Dedifferentiated amniotic fluid mesenchymal stem cell (primary cell): ENCODE measurements around the gene ALG9.
"Not testable (repeated sequence)": the region's sequence is repeated elsewhere in the genome, so short reads cannot be mapped to it uniquely, and the experiment has no call there.

ENCODE experiments used
- DNase-seq: peaks from one replicate; pipeline ENCODE4 v3.0.0-alpha.2; 2016; ENCODE audit errors: extremely low spot score

Gene ALG9

DNA sequence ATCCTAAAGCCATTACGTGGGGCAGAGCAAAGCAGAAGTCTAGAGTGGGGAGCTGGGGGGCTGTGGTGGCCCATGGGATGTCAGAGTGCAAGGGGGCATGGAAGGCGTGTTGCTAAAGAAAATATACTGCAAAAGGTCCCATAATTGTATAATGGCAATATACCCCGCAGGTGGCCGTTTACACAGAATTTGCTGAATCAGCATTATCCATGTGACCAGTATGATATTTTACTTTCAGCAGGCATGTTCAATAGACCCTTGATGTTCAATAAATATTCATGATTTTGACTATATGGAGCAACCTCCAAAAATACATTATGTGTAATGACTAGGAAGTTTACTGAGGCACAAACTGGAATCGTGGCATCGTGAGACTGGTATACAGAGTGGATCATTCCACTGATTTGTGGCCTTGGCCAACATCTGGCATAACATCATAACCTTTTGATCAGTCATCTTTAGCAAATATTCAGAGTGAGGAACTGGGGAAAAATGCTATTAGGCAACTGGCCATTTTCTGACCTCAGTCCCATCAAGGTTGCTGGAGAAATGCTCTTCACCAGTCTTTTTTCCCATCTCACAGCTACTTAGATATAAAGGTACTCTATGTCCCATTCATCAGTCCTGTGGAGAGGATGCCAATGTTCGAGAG, 75.9 kb downstream of the ALG9 start:
- DNase-seq: no peak

DNA sequence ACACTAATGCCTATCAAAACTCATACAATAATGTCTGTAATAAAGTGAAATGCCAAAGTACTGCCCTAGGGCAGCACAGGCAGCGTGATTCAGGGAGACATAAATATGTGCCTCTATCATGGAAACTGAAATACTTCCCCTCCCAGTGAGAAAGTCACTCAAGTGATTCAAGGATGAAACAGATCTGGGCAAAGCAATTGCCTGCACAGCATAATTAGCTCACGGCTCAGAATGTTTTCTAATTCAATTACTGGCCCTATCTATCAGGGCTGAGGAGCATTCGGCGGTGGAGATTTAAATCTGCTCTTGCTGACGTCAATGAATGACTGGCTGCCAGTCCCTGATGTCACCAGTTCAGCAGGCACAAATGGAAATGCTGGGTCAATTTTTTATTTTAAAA, 77.5 kb downstream of the ALG9 start:
- DNase-seq: peak; percentile 88

DNA sequence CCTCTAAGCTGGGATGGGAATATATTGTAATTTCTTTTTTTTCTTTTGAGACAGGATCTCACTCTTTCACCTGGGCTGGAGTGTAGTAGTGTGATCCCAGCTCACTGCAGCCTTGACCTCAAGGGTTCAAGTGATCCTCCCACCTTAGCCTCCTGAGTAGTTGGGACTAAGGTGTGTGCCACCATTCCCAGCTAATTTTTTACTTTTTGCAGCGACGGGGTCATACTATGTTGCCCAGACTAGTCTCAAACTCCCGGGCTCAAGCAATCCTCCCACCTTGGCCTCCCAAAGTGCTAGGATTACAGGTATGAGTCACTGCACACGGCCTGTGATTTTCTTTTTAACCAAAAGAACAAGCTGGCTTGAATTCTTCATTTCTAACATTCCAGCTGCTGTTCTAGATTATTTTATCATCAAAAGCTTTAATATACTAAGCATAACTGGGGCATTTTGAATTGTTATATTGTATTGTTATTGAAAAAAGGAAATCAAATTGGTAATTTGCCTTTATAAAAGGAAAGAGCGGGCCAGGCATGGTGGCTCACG, 78.4 kb downstream of the ALG9 start:
- DNase-seq: peak; percentile 29

DNA sequence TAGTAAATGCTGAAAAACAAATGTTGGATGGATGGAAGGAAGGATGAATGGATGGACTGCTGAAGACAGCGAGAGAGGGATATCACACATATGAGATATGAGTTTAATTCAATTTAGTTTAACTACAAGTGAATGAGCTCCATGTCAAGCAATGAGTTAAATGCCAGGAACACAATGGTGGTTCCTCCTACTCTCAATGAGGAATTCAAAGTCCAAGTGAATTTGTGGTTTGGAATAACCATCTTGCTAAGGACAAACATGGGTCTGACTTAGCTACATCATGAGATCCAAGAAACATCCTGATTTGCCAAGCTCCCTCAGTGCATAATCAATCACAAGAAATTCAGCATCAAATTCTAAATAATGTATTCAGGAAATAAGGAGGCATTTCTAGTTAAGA, 79.1 kb downstream of the ALG9 start:
- no peak for DNase-seq

DNA sequence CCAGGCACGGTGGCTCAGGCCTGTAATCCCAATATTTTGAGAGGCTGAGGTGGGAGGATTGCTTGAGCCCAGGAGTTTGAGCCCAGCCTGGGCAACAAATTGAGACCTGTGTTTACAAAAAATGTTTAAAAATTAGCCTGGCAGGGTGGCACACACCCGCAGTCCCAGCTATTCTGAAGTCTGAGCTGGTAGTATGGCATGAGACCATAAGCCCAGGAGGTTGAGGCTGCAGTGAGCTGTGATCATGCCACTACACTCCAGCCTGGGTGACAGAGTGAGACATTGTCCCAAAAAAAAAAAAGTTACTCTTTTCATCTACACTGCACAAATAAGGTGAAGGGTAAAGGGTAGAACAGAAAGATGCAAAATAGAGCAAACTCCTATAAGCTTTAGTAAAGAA, 82.9 kb downstream of the ALG9 start:
- no peak for DNase-seq

DNA sequence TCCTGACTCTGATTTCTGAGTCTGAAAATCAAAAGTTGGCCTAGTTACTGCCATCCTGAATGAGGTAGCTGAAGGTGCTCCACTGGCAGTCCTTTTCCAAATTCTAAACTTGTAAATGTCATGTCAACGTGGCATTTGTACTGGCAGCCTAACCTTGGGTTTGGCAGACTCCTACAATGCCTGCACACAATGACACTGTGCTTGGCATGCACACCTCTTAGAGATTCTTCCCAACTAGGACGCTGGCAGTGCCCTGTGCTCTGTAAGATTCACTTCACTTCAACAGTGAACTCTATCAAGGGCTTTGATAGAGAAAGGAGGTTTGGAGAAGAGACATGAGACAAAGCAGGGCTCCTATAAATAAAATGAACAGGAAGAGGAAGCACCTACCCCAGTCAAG, 83.3 kb downstream of the ALG9 start:
- DNase-seq: no peak

DNA sequence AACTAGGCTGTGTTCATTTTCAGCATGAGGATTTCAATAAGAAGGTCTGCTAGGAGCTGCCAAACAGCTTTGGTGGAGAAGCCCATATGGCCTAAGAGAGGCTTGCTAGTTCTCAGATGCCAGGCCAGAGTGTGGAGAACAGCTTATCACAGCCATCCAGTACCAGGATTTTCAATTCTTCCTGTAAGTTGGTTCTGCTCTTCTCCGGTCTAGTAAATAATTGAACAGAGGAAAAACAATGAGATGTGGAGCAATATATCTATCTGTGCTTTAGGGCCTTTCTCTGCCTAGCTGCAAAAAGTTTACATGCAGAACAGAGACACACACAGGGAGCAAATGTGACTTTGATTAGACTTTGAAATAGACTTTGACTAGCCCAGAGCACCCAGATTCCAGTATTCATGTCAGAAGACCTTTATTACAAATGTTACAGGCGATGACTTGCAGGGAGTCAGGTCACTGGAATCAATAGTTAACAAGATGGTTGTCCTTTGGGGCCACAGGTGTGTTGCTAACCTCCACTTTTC, 85.4 kb downstream of the ALG9 start:
- DNase-seq: no peak

DNA sequence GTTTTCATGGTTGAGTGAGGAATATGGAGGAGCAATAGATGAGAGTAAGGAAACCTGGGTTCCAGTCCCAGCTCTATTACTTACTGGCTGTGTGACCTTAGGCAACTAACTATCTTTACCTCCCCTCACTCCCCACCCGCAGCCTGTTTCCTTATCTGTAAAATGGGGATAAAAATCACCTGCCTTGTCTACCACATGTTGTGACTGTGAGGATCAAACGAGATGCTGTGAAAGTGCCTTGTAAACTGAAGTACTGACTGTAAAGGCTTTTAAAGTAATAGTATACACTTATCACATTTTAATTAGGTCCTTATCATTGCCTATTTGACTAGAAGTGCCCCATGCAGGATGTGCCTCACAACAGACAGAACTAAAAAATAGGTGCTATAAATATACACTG, 86.3 kb downstream of the ALG9 start:
- no peak for DNase-seq

DNA sequence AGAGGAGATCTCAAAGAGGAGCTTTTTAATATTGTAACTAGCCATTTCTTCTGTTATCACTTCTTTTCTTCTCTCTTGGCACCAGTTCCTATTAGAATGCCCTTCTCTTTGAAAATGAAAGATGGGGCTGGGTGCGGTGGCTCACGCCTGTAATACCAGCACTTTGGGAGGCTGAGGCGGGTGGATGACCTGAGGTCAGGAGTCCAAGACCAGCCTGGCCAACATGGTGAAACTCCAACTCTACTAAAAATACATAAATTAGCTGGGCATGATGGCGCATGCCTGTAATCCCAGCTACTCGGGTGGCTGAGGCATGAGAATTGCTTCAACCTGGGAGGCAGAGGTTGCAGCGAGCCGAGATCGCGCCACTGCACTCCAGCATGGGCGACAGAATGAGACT, 87.1 kb downstream of the ALG9 start:
- DNase-seq: not testable (repeated sequence)

DNA sequence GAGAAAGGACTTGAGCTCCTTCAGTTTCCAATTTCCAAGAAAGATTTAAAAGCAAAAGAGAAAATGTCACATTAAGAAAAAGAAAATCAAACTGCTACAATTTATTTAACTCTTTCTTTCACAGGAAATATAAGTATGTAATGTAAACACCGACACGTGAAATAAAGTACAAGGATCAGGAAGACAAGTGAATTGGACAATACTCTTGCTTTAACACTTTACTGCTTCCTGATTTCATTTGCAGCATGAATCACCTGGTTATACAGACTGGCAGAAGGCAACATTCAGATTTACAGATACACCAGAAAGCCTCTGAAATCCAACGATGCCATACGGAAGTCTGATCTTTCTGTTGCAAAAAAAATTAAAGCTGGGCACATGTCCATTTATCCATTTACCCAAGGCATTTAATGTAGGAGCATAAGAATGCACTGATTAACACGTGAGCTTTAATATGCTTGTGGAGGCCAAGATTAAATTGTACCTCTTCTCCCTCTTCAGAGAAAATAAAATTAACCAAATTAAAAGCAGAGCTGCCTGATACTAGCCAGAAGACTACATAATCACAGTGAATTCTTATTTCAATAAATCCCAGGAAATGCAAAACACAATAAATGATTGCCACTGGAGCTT, 89.2 kb downstream of the ALG9 start:
- DNase-seq: no peak

DNA sequence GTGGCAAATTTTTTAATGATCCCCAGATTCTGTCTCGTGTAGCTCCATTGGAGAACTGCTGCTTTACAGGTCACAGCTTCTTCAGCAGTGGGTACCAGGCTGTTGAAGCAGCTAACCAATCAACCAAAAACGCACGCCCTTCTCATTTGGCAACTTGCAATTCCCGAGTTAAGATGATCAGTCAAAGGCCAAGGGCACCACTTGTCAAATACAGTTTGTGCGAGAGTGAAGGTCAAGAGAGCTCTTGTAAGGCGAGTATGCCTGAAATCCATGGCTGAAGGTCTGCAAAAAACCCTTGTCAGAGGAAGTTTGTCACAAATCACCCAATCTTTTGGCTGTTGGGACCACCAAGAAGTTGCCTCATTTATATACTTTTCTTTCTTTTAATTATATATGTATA, 92.3 kb downstream of the ALG9 start:
- DNase-seq: no peak

DNA sequence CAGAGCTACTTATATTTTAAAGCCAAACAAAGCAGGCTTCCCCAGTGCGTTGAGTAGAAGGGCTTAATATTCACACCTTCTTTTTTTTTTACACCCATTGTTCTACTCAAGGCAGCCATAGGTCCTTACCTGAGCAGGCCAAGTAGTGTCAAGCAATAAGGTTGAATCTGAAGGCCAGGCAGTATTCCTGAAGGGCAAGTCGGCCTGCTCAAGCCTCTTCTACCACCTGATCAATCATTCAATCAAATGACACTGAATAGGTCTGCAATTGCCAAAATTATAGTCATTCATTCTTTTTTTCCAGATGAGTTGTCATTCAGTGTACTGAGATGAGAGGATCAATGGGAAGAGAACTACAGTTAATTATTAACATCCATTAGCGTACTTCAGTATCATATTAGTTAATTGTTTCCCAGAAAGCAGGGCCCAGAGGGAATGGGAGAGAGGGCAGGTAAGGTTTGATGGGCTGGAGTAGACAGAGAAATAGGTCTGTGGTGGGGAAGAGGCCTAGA, 93.3 kb downstream of the ALG9 start:
- DNase-seq: no peak

DNA sequence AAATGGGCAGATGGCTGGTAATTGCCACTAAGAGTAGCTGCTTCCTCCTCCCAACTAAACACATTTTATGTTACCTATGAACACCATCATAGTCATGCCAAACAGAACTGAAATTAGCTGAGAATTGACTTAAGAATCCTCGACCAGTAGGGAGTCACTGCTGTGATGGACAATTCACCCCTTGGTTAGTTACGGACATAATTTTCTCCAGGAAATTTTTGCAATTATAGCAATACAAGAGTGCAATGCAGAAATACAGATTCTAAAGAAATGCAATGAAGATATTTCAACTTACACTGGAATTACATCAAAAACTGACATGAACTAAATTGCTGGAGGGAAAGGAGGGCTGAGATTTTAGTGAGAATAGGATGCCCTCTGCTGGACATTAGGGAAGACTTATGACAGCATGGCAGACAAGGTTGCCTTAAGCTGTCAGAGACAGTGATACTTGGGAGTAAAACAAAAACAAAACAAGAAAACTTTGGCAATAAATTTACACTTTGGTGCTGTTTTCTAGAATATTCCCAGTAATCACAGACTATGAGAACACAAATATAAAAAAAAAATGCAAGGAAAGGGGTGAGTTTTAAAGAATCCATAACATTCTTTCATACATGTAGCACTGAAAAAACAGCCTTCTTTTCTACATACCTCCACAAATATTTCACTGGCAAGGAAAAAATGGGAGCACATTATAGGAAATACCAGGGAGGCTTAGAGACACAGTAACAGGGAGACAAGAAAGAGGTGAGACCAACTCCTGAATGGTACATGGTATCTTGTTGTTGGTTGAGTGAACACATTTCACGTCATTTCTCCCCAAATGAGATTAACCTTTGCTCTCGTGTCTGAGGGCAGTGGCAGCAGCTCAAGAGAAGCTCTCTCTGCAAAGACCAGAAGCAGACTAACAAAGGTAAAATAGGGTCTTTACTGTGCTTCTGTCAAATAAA, 94.0 kb downstream of the ALG9 start:
- DNase-seq: peak; percentile 89

DNA sequence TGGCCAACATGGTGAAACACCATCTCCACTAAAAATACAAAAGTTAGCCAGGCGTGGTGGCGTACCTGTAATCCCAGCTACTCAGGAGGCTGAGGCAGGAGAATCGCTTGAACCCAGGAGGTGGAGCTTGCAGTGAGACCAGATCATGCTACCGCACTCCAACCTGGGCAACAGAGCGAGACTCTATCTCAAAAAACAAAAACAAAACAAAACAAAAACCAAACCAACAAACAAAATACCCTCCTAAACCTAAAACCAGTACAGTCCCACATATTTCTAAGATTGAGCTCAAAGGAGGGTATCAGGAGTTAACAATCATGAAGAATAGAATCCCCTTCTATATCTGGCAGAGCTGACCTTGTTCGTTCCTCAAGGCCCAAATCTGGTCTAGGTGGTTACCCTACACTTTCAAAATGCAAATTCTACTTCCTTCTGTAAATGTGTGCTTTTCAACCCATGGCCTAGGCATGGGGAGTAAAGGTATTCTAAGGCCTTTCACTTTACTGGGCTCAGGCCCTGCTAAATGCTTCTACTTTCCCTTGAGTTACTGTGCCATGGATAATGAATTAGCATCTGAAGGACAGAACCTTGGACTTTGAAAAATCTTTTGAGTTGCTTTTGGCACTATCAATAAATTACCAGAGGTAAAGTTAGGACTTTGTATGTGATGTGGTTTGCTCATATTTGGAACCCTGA, 94.8 kb downstream of the ALG9 start:
- DNase-seq: no peak

DNA sequence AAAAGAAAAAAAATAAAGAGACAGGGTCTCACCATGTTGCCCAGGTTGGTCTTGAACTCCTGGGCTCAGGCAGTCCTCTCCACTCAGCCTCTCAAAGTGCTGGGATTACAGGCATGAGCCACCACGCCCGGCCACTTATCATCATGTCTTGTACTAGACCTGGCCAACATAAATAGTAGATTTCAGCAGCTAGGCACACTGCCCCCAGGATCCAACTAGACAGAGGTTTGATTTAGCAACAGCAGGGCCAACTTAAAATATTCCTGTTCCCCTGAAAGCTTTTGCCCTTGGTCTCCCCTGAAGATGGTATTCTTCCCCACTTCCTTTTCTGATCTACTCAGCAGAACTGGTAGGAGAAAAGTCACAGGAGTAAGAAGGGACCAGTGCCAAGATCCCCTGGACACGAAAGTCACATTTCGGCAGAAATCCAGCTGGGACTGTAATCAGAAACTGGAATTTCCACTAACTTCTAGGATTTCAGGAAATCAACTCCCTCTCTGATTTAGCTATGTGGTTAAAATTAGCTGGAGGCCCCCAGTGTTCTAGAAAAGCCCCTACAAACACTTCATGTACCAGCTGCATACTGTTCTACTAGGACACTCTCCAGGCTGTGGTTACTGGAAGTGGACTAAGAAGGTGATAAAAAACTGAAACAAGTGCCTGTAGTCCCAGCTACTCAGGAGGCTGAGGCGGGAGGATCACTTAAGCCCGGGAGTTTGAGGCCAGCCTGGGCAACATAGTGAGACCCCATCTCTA, 96.2 kb downstream of the ALG9 start:
- DNase-seq: peak; percentile 26

DNA sequence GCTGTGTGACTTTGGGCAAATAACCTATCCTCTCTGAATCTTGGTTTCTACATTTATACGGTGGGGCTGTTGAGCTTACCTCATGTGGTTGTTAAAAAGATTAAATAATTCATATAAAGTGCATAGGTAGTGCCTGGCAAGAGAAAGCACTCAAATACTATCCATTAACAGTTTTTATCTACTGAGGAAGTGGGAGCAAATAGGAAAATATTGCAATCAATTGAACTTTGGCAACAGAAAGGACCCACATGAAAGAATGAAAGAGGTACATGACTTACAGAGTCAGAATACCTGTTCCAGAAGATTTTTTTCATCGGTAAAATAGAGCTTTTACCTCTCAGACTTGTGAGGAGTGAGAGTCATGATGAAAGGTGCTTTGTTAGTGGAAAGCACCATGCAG, 98.8 kb downstream of the ALG9 start:
- DNase-seq: no peak

DNA sequence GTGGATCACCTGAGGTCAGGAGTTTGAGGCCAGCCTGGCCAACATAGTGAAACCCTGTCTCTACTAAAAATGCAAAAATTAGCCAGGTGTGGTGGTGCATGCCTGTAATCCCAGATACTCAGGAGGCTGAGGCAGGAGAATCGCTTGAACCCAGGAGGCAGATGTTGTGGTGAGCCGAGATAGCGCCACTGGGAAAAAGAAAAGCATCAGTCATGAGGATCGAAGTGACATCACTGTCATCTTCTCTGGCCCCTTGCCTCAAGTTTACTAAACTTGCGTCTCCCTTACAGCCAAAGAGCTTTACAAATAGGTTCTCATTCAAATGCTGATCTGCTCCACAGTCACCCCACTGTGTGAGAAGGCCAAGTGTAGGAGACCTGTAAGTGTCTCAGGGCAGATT, 100.2 kb downstream of the ALG9 start:
- DNase-seq: not testable (repeated sequence)

DNA sequence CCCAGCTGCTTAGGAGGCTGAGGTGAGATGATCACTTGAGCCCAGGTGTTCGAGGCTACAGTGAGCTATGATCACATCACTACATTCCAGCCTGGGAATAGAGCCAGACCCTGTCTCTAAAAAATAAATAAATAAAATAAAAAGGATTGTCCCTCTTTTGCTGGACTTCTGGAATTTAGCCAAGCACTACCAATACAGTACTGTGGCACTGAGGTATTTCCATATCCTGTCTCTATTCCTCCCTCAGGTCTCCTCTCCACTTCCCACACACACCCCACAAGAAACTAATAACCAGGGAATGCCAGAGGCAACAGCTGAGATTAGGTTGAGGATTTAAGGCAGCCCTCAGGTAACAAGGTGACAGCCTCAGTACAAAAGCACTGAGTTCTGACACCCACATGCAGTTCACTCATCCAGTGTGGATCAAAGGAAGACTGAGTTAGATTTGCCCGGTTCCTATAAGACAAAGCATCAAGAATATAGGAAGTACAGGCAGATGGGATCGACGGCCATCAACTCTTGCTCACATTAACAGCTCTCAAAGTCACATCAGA, 100.7 kb downstream of the ALG9 start:
- no peak for DNase-seq

DNA sequence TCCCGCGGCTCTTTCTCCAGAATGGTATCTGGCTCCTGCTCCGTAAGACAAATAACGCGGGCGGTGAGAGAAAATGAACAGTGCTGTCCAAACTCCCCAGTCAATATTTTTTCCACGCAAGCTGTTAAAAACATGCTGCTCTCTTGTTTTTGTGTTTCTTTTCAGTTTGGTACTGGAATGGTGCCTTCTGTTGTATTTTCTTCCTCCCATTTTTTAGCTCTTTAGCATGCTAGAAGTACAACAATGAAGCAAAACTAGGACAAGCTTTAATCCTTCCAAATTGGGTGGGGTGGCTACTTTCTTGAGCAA, 104.6 kb downstream of the ALG9 start:
- DNase-seq: peak; percentile 33

DNA sequence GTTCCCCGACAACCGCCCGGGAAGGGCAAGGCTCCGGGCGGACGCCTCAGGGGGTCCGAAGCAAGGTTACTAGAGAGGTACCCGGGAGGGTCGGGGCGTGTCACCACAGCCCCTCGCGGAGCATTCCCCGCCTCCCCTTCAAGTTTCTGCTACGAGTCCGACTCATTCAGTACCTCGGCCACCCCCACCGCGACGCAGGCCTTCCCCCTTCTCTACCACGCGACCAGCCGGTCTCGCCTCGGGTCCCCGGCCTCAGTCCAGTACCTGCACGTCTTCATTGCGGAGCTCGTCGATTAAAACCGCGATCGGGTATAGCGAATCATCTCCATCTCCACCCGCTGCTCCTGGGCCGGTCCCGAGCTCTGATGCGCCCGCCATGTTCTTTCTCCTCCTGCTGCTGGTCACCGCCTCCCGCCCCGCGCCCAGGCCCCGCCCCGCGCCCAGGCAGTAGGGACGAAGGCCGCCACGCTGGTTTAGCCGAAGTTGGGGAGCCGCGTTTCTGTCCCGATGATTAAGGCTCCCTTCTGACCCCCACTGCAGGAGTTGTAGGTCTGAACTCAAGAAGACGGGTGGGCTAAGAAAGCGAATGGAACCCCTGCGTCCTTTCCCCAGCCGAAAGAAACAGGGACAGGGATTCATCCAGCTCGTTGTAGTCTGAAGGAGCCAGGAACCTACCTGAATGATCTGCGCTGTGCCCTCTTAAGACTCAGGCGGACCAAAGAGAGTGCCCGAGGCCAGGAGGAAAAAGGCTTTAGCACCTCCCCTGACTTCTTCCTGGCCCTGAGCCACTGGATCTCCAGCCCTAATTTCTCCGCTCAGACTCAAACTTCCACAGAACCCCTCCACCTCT, 105.2 kb downstream of the ALG9 start, which contains the start of gene PPP2R1B:
PPP2R1B (minus strand) TSS at position 406 of the 850 bp plus-strand sequence; CDS start at position 378, 28 bp downstream.
- peak; percentile 64 for DNase-seq
